Neuronal stem cell (in vitro differentiated cells): ENCODE measurements around the gene JPT1.

Experiments
- DNase-seq: peaks from one replicate; pipeline ENCODE4 v3.0.0-alpha.2; 2013; ENCODE audit warnings: low spot score
- H2AFZ ChIP-seq: one replicate; pipeline ENCODE4 v1.6.1; 2013; ENCODE audit warnings: mild to moderate bottlenecking, low read length, inconsistent platforms
- H2AK5ac ChIP-seq: 2 replicates; pipeline ENCODE4 v1.6.1; 2013; ENCODE audit warnings: low read depth, mild to moderate bottlenecking, inconsistent platforms, low read length, moderate library complexity, mixed read lengths
- H2BK120ac ChIP-seq: 2 replicates; pipeline ENCODE4 v1.6.1; 2013; ENCODE audit warnings: low read depth, mild to moderate bottlenecking, inconsistent platforms, low read length, moderate library complexity, mixed read lengths
- H2BK12ac ChIP-seq: one replicate; pipeline ENCODE4 v1.6.1; 2013; ENCODE audit warnings: low read length, inconsistent platforms
- H2BK15ac ChIP-seq: 2 replicates; pipeline ENCODE4 v1.6.1; 2013; ENCODE audit warnings: mild to moderate bottlenecking, low read length, inconsistent platforms, mixed read lengths
- H2BK5ac ChIP-seq: one replicate; pipeline ENCODE4 v1.6.1; 2013; ENCODE audit warnings: inconsistent platforms, mild to moderate bottlenecking, low read length, moderate library complexity
- H3K14ac ChIP-seq: one replicate; pipeline ENCODE4 v1.6.1; 2013; ENCODE audit warnings: low read length, inconsistent platforms
- H3K18ac ChIP-seq: 2 replicates; pipeline ENCODE4 v1.6.1; 2013; ENCODE audit warnings: low read length, inconsistent platforms
- H3K23ac ChIP-seq: 2 replicates; pipeline ENCODE4 v1.6.1; 2013; ENCODE audit warnings: low read depth, mild to moderate bottlenecking, mixed read lengths, low read length, inconsistent platforms; ENCODE audit not compliant: poor library complexity
- H3K27ac ChIP-seq: replicated peaks from 3 replicates; pipeline ENCODE4 v1.5.1; 2013; ENCODE audit warnings: low read length, inconsistent platforms
- H3K27me3 ChIP-seq, 3 experiments: 2 replicates each; pipeline ENCODE4 v1.6.1; 2013; ENCODE audit warnings: low read length in 3 of 3, mild to moderate bottlenecking in 2 of 3, inconsistent platforms in 1 of 3, low read depth in 1 of 3, mixed read lengths in 1 of 3, moderate library complexity in 1 of 3; ENCODE audit not compliant: control insufficient read depth in 3 of 3, insufficient read depth in 3 of 3
- H3K36me3 ChIP-seq, 2 donors: replicated peaks in 1 of 2; 2 replicates each; pipeline ENCODE4 v1.6.1; 2013; ENCODE audit warnings: low read length in 2 of 2; ENCODE audit not compliant: control insufficient read depth in 2 of 2, insufficient read depth in 2 of 2
- H3K4ac ChIP-seq: 2 replicates; pipeline ENCODE4 v1.6.1; 2013; ENCODE audit warnings: inconsistent platforms, mild to moderate bottlenecking, low read length, moderate library complexity
- H3K4me1 ChIP-seq, 2 donors: 1 replicate in 1 of 2; 2 replicates in 1 of 2; pipeline ENCODE4 v1.6.1; 2013; ENCODE audit warnings: low read length in 2 of 2, low read depth in 1 of 2; ENCODE audit not compliant: control insufficient read depth in 2 of 2, insufficient read depth in 1 of 2
- H3K4me2 ChIP-seq: one replicate; pipeline ENCODE4 v1.6.1; 2013; ENCODE audit warnings: mild to moderate bottlenecking, low read length, inconsistent platforms; ENCODE audit not compliant: insufficient read depth, poor library complexity, severe bottlenecking
- H3K4me3 ChIP-seq, 2 donors: 2 replicates each; pipeline ENCODE4 v1.5.1; 2013; ENCODE audit warnings: low read length in 2 of 2, mild to moderate bottlenecking in 2 of 2, inconsistent platforms in 1 of 2, moderate library complexity in 1 of 2
- H3K79me1 ChIP-seq: one replicate; pipeline ENCODE4 v1.6.1; 2013; ENCODE audit warnings: low read depth, mild to moderate bottlenecking, inconsistent platforms, low read length, moderate library complexity
- H3K9ac ChIP-seq: one replicate; pipeline ENCODE4 v1.6.1; 2013; ENCODE audit warnings: mild to moderate bottlenecking, low read depth, low read length, inconsistent platforms; ENCODE audit not compliant: poor library complexity
- H3K9me3 ChIP-seq, 2 donors: replicated peaks in 1 of 2; 2 replicates each; pipeline versions ENCODE3 to v1.6.1; 2013; ENCODE audit warnings: low read length in 2 of 2, mild to moderate bottlenecking in 2 of 2, inconsistent platforms in 1 of 2, low read depth in 1 of 2, mixed read lengths in 1 of 2, moderate library complexity in 1 of 2; ENCODE audit not compliant: control insufficient read depth in 2 of 2, insufficient read depth in 1 of 2
- H4K8ac ChIP-seq: one replicate; pipeline ENCODE4 v1.6.1; 2013; ENCODE audit warnings: low read depth, mild to moderate bottlenecking, inconsistent platforms, low read length, moderate library complexity
- H4K91ac ChIP-seq: one replicate; pipeline ENCODE4 v1.6.1; 2013; ENCODE audit warnings: low read length, low read depth, mild to moderate bottlenecking, inconsistent platforms; ENCODE audit not compliant: poor library complexity
- WGBS, 2 donors: extraction: QIAGEN DNeasy Blood & Tissue Kit; methylation state at CpG; one replicate each; pipeline ENCODE4 v1.1.7; 2013; ENCODE audit warnings: missing lambda C conversion rate in 2 of 2, mixed read lengths in 1 of 2; ENCODE audit not compliant: insufficient read length in 2 of 2, insufficient replicate concordance in 1 of 2; ENCODE audit errors: extremely low coverage in 2 of 2; 5-methylcytosine and 5-hydroxymethylcytosine counted together

JPT1 gene

GRCh38 chr17:75151930-75152329, 2.4 kb downstream of the JPT1 start:
- Histone ChIP-seq H3K79me1 (peaks cover 7% of the 10 kb centered on the region), H3K9ac (no peak overlapping the region), H3K14ac (no peak overlapping the region), H3K27ac (no peak overlapping the region), H3K36me3 (peaks cover 14 to 39% of the 10 kb centered on the region in 2 donors), H3K4me2 (no peak overlapping the region), H3K4me3 (peak overlapping the region in 1 of 2 donors; percentile 90), H4K91ac (no peak overlapping the region), H2AK5ac (no peak overlapping the region), H3K4ac (no peak overlapping the region), H3K27me3 (no peaks in the 10 kb centered on the region), H2AFZ (no peak overlapping the region), H4K8ac (no peak overlapping the region), H3K4me1 (peaks cover 3 to 9% of the 10 kb centered on the region in 2 donors), H3K23ac (no peak overlapping the region), H2BK120ac (no peak overlapping the region), H3K18ac (no peak overlapping the region), H3K9me3 (no peaks in the 10 kb centered on the region), H2BK15ac (no peak overlapping the region), H2BK5ac (no peak overlapping the region), H2BK12ac (no peak overlapping the region)
- no peak for DNase-seq
- no CpG with 5 or more reads among the region's 6 CpGs for WGBS, 2 donors

GRCh38 chr17:75147878-75148546, 6.3 kb downstream of the JPT1 start:
- H3K36me3 ChIP-seq, result peaks cover 45 to 77% of the 10 kb centered on the region in 2 donors
- H3K4me1 ChIP-seq, result peaks cover 0 to 2% of the 10 kb centered on the region in 2 donors
- H3K27ac ChIP-seq, result no peak overlapping the region
- no peak overlapping the region for H2AK5ac ChIP-seq
- no peak overlapping the region for H4K8ac ChIP-seq
- H3K18ac ChIP-seq, result no peak overlapping the region
- WGBS, 2 donors, result no CpG with 5 or more reads among the region's 6 CpGs
- no peaks in the 10 kb centered on the region for H3K9me3 ChIP-seq
- no peak overlapping the region for H3K23ac ChIP-seq
- no peak overlapping the region for H3K14ac ChIP-seq
- no peak overlapping the region for H2BK120ac ChIP-seq
- H2AFZ ChIP-seq, result no peak overlapping the region
- no peak overlapping the region for H2BK15ac ChIP-seq
- H3K79me1 ChIP-seq, result peaks cover 3% of the 10 kb centered on the region
- H2BK12ac ChIP-seq, result no peak overlapping the region
- H3K4me3 ChIP-seq, result no peak overlapping the region
- no peak overlapping the region for H2BK5ac ChIP-seq
- no peak for DNase-seq
- no peak overlapping the region for H3K9ac ChIP-seq
- H3K4ac ChIP-seq, result no peak overlapping the region
- no peak overlapping the region for H4K91ac ChIP-seq
- H3K4me2 ChIP-seq, result no peak overlapping the region
- H3K27me3 ChIP-seq, result no peaks in the 10 kb centered on the region

GRCh38 chr17:75146592-75146991, 7.7 kb downstream of the JPT1 start:
- H4K8ac ChIP-seq, result no peak overlapping the region
- no peaks in the 10 kb centered on the region for H3K9me3 ChIP-seq
- H2BK15ac ChIP-seq, result no peak overlapping the region
- H3K27ac ChIP-seq, result no peak overlapping the region
- no peak overlapping the region for H2BK120ac ChIP-seq
- no peak overlapping the region for H2AFZ ChIP-seq
- H3K36me3 ChIP-seq, result peaks cover 53 to 83% of the 10 kb centered on the region in 2 donors
- no peak overlapping the region for H3K18ac ChIP-seq
- no peak overlapping the region for H4K91ac ChIP-seq
- H3K4me3 ChIP-seq, result no peak overlapping the region
- no peaks in the 10 kb centered on the region for H3K27me3 ChIP-seq
- H3K4me2 ChIP-seq, result no peak overlapping the region
- WGBS, 2 donors, result no CpG with 5 or more reads among the region's 3 CpGs
- H3K4me1 ChIP-seq, result peaks cover 0 to 2% of the 10 kb centered on the region in 2 donors
- H3K79me1 ChIP-seq, result peaks cover 5% of the 10 kb centered on the region
- no peak overlapping the region for H3K4ac ChIP-seq
- H3K9ac ChIP-seq, result no peak overlapping the region
- H2BK12ac ChIP-seq, result no peak overlapping the region
- DNase-seq, result no peak
- H2AK5ac ChIP-seq, result no peak overlapping the region
- H3K23ac ChIP-seq, result no peak overlapping the region
- H2BK5ac ChIP-seq, result no peak overlapping the region
- H3K14ac ChIP-seq, result no peak overlapping the region

GRCh38 chr17:75144816-75145512, 9.3 kb downstream of the JPT1 start:
- DNase-seq, result no peak
- Histone ChIP-seq H3K4me2 (no peak overlapping the region), H3K9me3 (no peaks in the 10 kb centered on the region), H3K23ac (no peak overlapping the region), H3K9ac (no peak overlapping the region), H2BK12ac (peak overlapping the region; percentile 17), H4K91ac (no peak overlapping the region), H3K18ac (no peak overlapping the region), H2AK5ac (no peak overlapping the region), H2AFZ (no peak overlapping the region), H2BK15ac (no peak overlapping the region), H3K4me1 (no peaks in the 10 kb centered on the region), H3K4ac (no peak overlapping the region), H3K27me3 (no peaks in the 10 kb centered on the region), H3K4me3 (no peak overlapping the region), H3K79me1 (peaks cover 5% of the 10 kb centered on the region), H3K14ac (no peak overlapping the region), H4K8ac (no peak overlapping the region), H2BK5ac (no peak overlapping the region), H3K36me3 (peaks cover 62 to 96% of the 10 kb centered on the region in 2 donors), H2BK120ac (no peak overlapping the region), H3K27ac (no peak overlapping the region)
- no CpG with 5 or more reads among the region's 11 CpGs for WGBS, 2 donors
